Raji (cell line): Measurements from ENCODE around the gene SOWAHA.

ENCODE experiments used
- POLR2A ChIP-seq: IDR thresholded peaks from 2 replicates; pipeline ENCODE4 v1.6.1; 2011; ENCODE audit warnings: low read depth, low read length, control low read depth; ENCODE audit not compliant: insufficient read depth

SOWAHA gene

GRCh38 chr5:132790201-132790865 is 22.8 kb upstream of the SOWAHA start:
- TF ChIP-seq POLR2A, result no peak

- no peak for TF ChIP-seq POLR2A
These were observed 22.1 kb upstream of the SOWAHA start for GRCh38 chr5:132791026-132791425.

DNA sequence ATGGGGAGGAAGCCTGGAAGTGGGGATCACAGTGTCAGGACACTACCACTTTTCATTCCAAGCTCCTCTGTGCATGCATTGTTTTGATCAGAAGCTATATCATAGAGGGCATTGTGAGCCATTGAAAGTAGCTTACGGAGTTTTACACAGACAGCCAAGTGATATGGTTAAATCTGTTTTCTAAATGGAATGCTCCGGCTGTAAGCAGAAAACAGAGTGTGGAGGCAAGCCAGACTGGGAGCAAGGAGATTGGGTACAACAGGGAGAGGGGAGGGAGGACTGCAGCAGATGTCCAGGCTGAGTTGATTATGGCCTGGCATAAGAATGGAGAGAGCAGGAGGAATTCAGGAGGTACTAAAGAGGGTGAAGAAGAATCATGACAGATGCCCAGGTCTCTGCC is 15.5 kb upstream of the SOWAHA start:
- no peak for TF ChIP-seq POLR2A

DNA sequence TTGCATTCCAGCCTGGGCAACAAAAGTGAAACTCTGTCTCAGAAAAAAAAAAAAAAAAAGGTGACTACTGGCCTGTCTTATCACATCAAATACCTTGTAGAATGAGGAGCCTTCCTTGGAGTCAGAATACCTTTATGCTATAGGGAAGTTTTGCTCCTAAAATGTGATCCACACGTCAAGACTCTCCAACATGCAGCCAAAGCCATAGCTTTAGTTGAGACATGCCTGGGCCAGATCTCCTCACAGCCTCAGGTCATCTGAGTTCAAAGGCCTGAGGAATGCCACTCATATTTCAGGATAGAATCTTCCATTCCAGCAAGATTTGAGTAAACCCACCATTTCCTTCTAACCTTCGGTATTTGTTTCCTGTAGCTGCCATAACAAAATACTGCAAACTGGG is 13.7 kb upstream of the SOWAHA start:
- no peak for TF ChIP-seq POLR2A

GRCh38 chr5:132800545-132800944 is 12.6 kb upstream of the SOWAHA start:
- TF ChIP-seq POLR2A, result no peak

GRCh38 chr5:132802044-132802684 is 10.9 kb upstream of the SOWAHA start:
- TF ChIP-seq POLR2A, result no peak

DNA sequence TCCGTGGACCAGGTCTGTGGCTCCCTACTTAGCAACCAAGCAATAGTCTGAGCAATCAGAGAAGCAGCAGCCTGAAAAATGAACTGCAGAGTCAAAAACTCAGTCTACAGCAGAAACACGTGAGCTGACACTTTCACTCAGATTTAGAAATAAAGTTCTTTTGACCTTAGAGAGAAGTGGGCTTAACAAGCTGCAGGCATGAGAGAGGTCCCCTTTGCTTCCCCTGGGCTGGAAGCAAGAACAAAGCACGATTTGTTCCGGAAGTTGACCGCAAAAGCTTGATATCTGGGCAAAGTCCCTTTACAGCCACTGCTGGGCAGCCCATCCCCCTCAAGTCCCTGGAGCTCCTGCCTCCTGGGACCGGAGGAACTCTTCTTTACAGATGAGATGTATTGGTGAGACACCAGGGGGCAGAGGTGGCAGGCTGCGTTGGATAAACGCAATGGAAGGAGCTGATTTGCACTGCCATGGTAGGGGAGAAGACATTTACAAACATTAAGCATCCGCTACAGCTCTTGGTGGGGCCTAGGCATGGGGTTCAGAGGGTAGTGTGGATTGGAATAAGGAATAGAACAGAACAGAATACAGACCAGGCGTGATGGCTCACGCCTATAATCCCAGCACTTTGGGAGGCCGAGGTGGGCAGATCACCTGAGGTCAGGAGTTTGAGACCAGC is 5.8 kb upstream of the SOWAHA start:
- TF ChIP-seq POLR2A, result no peak

DNA sequence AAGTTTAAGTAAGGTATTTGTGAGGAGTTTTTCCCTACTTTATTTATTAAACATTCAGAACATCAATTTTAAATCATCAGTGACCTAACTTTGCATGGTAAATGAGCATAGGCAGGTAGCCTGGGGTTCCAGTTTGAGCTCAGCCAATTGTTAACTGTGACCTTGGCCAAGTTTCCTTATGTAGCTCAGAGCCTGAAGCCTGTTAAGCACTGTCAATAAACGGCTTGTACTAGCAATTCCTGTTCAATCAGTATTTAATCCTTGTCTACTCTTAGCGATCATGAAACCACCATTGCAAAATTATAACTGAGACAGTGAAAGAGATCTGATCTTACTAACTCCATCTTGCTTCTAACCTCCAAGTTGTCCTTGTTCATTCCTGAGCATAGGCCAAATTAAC is 4.7 kb upstream of the SOWAHA start:
- TF ChIP-seq POLR2A, result no peak

- TF ChIP-seq POLR2A, result no peak
These were observed 4.2 kb upstream of the SOWAHA start for GRCh38 chr5:132808866-132809265.

GRCh38 chr5:132810605-132811004 is 2.5 kb upstream of the SOWAHA start:
- no peak for TF ChIP-seq POLR2A

GRCh38 chr5:132812123-132812765 is 858 bp upstream of the SOWAHA start:
- TF ChIP-seq POLR2A, result no peak

GRCh38 chr5:132813599-132814502 is 749 bp downstream of the SOWAHA start:
- TF ChIP-seq POLR2A, result no peak

- no peak for TF ChIP-seq POLR2A
These were observed 1.6 kb downstream of the SOWAHA start for GRCh38 chr5:132814503-132815294.

DNA sequence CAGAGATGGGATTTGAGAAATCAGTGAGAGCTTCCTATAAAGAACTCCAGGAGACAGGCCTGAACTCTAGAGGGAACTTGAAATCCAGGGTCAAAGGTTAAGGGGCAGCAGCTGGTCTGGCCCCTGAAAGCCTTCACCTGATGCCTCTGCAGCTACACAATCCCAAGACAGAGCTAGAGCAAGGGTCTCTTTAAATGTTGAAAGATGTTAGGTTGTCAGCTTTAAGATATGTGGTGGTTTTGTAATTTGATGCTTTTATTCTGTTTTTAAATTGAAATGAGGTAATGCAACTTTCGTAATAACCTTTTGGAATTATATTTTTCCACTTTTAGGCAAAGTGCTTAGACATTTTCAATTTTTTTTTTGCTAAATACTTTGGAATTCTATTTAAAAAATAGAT is 2.4 kb downstream of the SOWAHA start:
- no peak for TF ChIP-seq POLR2A
